ENCODE measurements around the gene HDAC4. TPM values are rescaled to one million over a fixed set of nuclear protein-coding genes. Genes with fewer than 3 reads are reported as not detected.

HDAC4 gene
- total RNA-seq, 1 experiment from 2014 or later, result 47.6 TPM

DNA sequence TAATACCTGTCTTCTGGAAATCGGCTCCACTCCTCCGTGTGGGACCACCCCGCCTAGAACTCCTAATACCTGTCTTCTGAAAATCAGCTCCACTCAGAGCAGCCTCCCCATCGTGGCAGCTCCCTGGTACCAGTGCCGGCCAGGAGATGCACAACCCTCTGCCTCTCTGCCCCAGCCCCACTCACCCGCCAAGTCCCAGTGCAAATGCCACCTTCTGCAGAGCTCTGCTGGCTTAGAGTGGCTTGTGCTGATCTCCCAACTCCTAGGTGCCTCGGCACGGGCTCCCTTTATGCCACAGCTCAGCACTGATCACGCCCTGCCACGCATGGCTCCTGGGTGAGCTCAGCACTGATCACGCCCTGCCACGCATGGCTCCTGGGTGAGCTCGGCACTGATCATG lies 258.5 kb downstream of the HDAC4 start:
- H3K79me2 ChIP-seq (ENCODE audit: insufficient read depth, low read length), result no peaks in the 10 kb centered on the region
- no TSS peak for BruUV-seq (replicated peaks)
- no peak overlapping the region for H3K9ac ChIP-seq (ENCODE audit: low read length)
- ChIA-PET RAD21 (ENCODE audit: low non-redundant PET in 1 of 2, low total read pairs in 2 of 2, uncharacterized antibody in 2 of 2, unreplicated experiment in 2 of 2) (interaction anchor here in 1 of 2 experiments (0.6 kb wide), 1 partner anchor 105 kb away, joined by 5 read pairs; no protein-coding TSS in a partner anchor), POLR2A (interaction anchor here (0.9 kb wide), 1 partner anchor 259 kb away, joined by 4 read pairs; the partner anchor contains the start of gene HDAC4), CTCF (no interaction called here)
- no peaks in the 10 kb centered on the region for H4K20me1 ChIP-seq (ENCODE audit: insufficient read depth)
- no peaks in the 10 kb centered on the region for H3K9me3 ChIP-seq (ENCODE audit: control insufficient read depth in 1 of 2, insufficient read depth in 1 of 2, low read depth in 1 of 2, low read length in 2 of 2)
- H3K36me3 ChIP-seq (ENCODE audit: control insufficient read depth in 1 of 2, insufficient read depth in 2 of 2, low read length in 2 of 2), result peaks cover 0 to 5% of the 10 kb centered on the region in 2 experiments; a peak in 3 of 4 replicates
- H3K27ac ChIP-seq (ENCODE audit: low read depth, low read length), result no peak overlapping the region
- ATAC-seq (no peak), DNase-seq (ENCODE audit: low read depth, low spot score) (no peak)
- intact Hi-C loops (cut with micrococcal nuclease), result loop anchor here (5.0 kb wide), 1 partner anchor 255 kb away; no protein-coding TSS in a partner anchor
- H2AFZ ChIP-seq (ENCODE audit: low read depth, low read length, poor library complexity, severe bottlenecking), result no peak overlapping the region
- no peak overlapping the region for H3K4me2 ChIP-seq (ENCODE audit: low read length)
- H3K4me3 ChIP-seq (replicated peaks in 1 of 2; ENCODE audit: low read depth in 1 of 2, low read length in 2 of 2), result no peak overlapping the region
- peaks cover 0 to 4% of the 10 kb centered on the region in 2 experiments; a peak in 1 of 4 replicates for H3K4me1 ChIP-seq (ENCODE audit: control insufficient read depth in 1 of 2, insufficient read depth in 2 of 2, low read length in 2 of 2)
- H3K9me2 ChIP-seq (ENCODE audit: insufficient read depth), result no peaks in the 10 kb centered on the region
- no peaks in the 10 kb centered on the region for H3K27me3 ChIP-seq (ENCODE audit: insufficient read depth, low read length)
- TF ChIP-seq YY1 (IDR thresholded peaks at IDR 0.05; ENCODE audit: extremely low read depth, insufficient replicate concordance, low read depth, low read length) (no peak), CBX3 (IDR thresholded peaks at IDR 0.05; ENCODE audit: low read depth) (no peak), ZFX (IDR thresholded peaks at IDR 0.05) (no peak), EZH2phosphoT487 (IDR thresholded peaks at IDR 0.05; ENCODE audit: borderline replicate concordance) (no peak)

- BruUV-seq (replicated peaks), result no TSS peak
- no peak for ATAC-seq
- DNase-seq (ENCODE audit: low read depth, low spot score), result no peak
- no peak for TF ChIP-seq MAX (IDR thresholded peaks at IDR 0.05)
- Histone ChIP-seq H2AFZ (ENCODE audit: low read depth, low read length, poor library complexity, severe bottlenecking) (no peak overlapping the region), H3K36me3 (ENCODE audit: control insufficient read depth in 1 of 2, insufficient read depth in 2 of 2, low read length in 2 of 2) (peaks cover 0 to 5% of the 10 kb centered on the region in 2 experiments; a peak in 3 of 4 replicates), H3K9ac (ENCODE audit: low read length) (no peak overlapping the region), H3K4me3 (replicated peaks in 1 of 2; ENCODE audit: low read depth in 1 of 2, low read length in 2 of 2) (no peak overlapping the region), H3K9me2 (ENCODE audit: insufficient read depth) (no peaks in the 10 kb centered on the region), H4K20me1 (ENCODE audit: insufficient read depth) (no peaks in the 10 kb centered on the region), H3K27me3 (ENCODE audit: insufficient read depth, low read length) (no peaks in the 10 kb centered on the region), H3K9me3 (ENCODE audit: control insufficient read depth in 1 of 2, insufficient read depth in 1 of 2, low read depth in 1 of 2, low read length in 2 of 2) (no peaks in the 10 kb centered on the region), H3K4me2 (ENCODE audit: low read length) (no peak overlapping the region), H3K4me1 (ENCODE audit: control insufficient read depth in 1 of 2, insufficient read depth in 2 of 2, low read length in 2 of 2) (peaks cover 0 to 4% of the 10 kb centered on the region in 2 experiments; a peak in 1 of 4 replicates), H3K27ac (ENCODE audit: low read depth, low read length) (no peak overlapping the region), H3K79me2 (ENCODE audit: insufficient read depth, low read length) (no peaks in the 10 kb centered on the region)
- intact Hi-C loops (cut with micrococcal nuclease), result loop anchor here (5.0 kb wide), 1 partner anchor 256 kb away; no protein-coding TSS in a partner anchor
- ChIA-PET CTCF (no interaction called here), POLR2A (no interaction called here), RAD21 (ENCODE audit: low non-redundant PET in 1 of 2, low total read pairs in 2 of 2, uncharacterized antibody in 2 of 2, unreplicated experiment in 2 of 2) (no interaction called here)
Observed at GRCh38 chr2:239141021-239141760, 259.6 kb downstream of the HDAC4 start.
